Measurements from ENCODE around the gene SH3RF3. TPM values are rescaled to one million over a fixed set of nuclear protein-coding genes. Genes with fewer than 3 reads are reported as not detected.

SH3RF3 gene
- total and polyA plus RNA-seq, 9 of the 15 experiments (the other 6 are each of a cell fraction or from before 2014, with no cell fraction given): 0.02 TPM; not detected in 8

GRCh38 chr2:109197491-109198418 is 68.8 kb downstream of the SH3RF3 start (continued):
- TF ChIP-seq NFXL1 (CRISPR knock-in tag; IDR thresholded peaks at IDR 0.05) (no peak), ZNF707 (CRISPR knock-in tag; conservative IDR thresholded peaks at IDR 0.05) (no peak), ZNF830 (CRISPR knock-in tag; IDR thresholded peaks at IDR 0.05) (no peak), SRSF7 (optimal IDR thresholded peaks at IDR 0.05; ENCODE audit: low read depth, low read length) (no peak), E2F6 (IDR thresholded peaks at IDR 0.05; ENCODE audit: borderline replicate concordance in 1 of 2, extremely low read depth in 1 of 2, insufficient read depth in 1 of 2, insufficient read length in 1 of 2, low read depth in 1 of 2, low read length in 1 of 2, poor library complexity in 1 of 2, severe bottlenecking in 1 of 2) (no peak), POLR2G (IDR thresholded peaks at IDR 0.05; ENCODE audit: low read depth, low read length) (no peak), MYC (IDR thresholded peaks at IDR 0.05; ENCODE audit: low read depth, low read length) (no peak), MYC (CRISPR knock-in tag; IDR thresholded peaks at IDR 0.05; ENCODE audit: borderline replicate concordance, low read depth) (no peak)

GRCh38 chr2:109199790-109200189 is 70.8 kb downstream of the SH3RF3 start:
- FAIRE-seq: no peak
- TF ChIP-seq NCOA4 (IDR thresholded peaks at IDR 0.05; ENCODE audit: partially characterized antibody): no peak
- TF ChIP-seq ZBED1 (IDR thresholded peaks at IDR 0.05): no peak
- no peak for TF ChIP-seq KLF6 (CRISPR knock-in tag; IDR thresholded peaks at IDR 0.05; ENCODE audit: borderline replicate concordance)
- TF ChIP-seq HEY1 (CRISPR knock-in tag; IDR thresholded peaks at IDR 0.05; ENCODE audit: borderline replicate concordance): no peak
- no peak for TF ChIP-seq HMGXB4 (CRISPR knock-in tag; IDR thresholded peaks at IDR 0.05)
- TF ChIP-seq ZNF766 (CRISPR knock-in tag; conservative IDR thresholded peaks at IDR 0.05): no peak
- TF ChIP-seq NCOA6 (IDR thresholded peaks at IDR 0.05): no peak
- TF ChIP-seq THRA (IDR thresholded peaks at IDR 0.05): no peak
- TF ChIP-seq MYNN (IDR thresholded peaks at IDR 0.05): no peak
- TF ChIP-seq MYNN (CRISPR knock-in tag; IDR thresholded peaks at IDR 0.05): no peak

More at GRCh38 chr2:109199790-109200189, 70.8 kb downstream of the SH3RF3 start:
- POLR2A ChIA-PET: interaction anchor here (0.6 to 1.0 kb wide), 2 partner anchors 16 to 263 kb away, joined by 3 read pairs; no protein-coding TSS in a partner anchor
- 0% methylated on average over 4 of the region's 4 CpGs for WGBS (ENCODE audit: insufficient coverage, low coverage, missing lambda C conversion rate)
- H4K20me1 ChIP-seq (replicated peaks; ENCODE audit: control insufficient read depth, insufficient read depth, low read length): peaks cover 13% of the 10 kb centered on the region; the same call in 1 of the 2 replicates
- no peaks in the 10 kb centered on the region for H3K9me1 ChIP-seq (ENCODE audit: control insufficient read depth, insufficient read depth, low read length)
- H3K9ac ChIP-seq (ENCODE audit: insufficient read depth in 1 of 2, low read depth in 2 of 2, low read length in 2 of 2): no peak overlapping the region
- intact Hi-C loops (cut with micrococcal nuclease) (no loop called here), in situ Hi-C loops (cut with MboI) (no loop called here)
- H3K27ac ChIP-seq (ENCODE audit: extremely low read depth, low read depth, low read length): no peak overlapping the region
- no peak overlapping the region for H2AFZ ChIP-seq (ENCODE audit: low read depth, low read length)
- H3K9me3 ChIP-seq (replicated peaks; ENCODE audit: control insufficient read depth, insufficient read depth, low read depth, low read length): no peaks in the 10 kb centered on the region
- no peak overlapping the region for H3K4me2 ChIP-seq (ENCODE audit: insufficient read depth, low read length)
- H3K4me3 ChIP-seq: no peak overlapping the region
- CTCF ChIA-PET (ENCODE audit: low intra/inter-chr PET ratio): no interaction called here
- H3K36me3 ChIP-seq (ENCODE audit: control insufficient read depth, insufficient read depth, low read length): no peaks in the 10 kb centered on the region
- H3K4me1 ChIP-seq (replicated peaks in 1 of 2; ENCODE audit: control insufficient read depth in 2 of 2, insufficient read depth in 2 of 2, low read length in 2 of 2): no peaks in the 10 kb centered on the region
- no peak for DNase-seq (ENCODE audit: extremely low read depth in 1 of 4, low spot score in 3 of 4)
- H3K27me3 ChIP-seq (ENCODE audit: control insufficient read depth in 2 of 2, insufficient read depth in 2 of 2, low read length in 2 of 2): peaks cover 22 to 71% of the 10 kb centered on the region in 2 experiments; a peak in 4 of 5 replicates
- H3K79me2 ChIP-seq (ENCODE audit: control insufficient read depth, insufficient read depth, low read length): no peaks in the 10 kb centered on the region
- BruUV-seq (replicated peaks): no TSS peak
- no peak for ATAC-seq
